GM19452 (cell line): ENCODE measurements around the gene TAF5L.
A peak's percentile ranks its signal among the peaks of the same experiment; 100 is the strongest.
"Not testable (repeated sequence)": the region's sequence is repeated elsewhere in the genome, so short reads cannot be mapped to it uniquely, and the experiment has no call there.

ENCODE experiments used
- ATAC-seq: cut with Tn5 transposase; IDR thresholded peaks from one replicate; pipeline ENCODE4 v1.9.1; 2021; ENCODE audit not compliant: unreplicated experiment

The TAF5L gene

GRCh38 chr1:229642970-229643369 is 17.0 kb upstream of the TAF5L start:
- ATAC-seq, result no peak

GRCh38 chr1:229642376-229642775 is 16.5 kb upstream of the TAF5L start:
- no peak for ATAC-seq

- ATAC-seq, result no peak
Measured at GRCh38 chr1:229641306-229641705, 15.4 kb upstream of the TAF5L start.

- no peak for ATAC-seq
Measured at GRCh38 chr1:229640455-229640854, 14.5 kb upstream of the TAF5L start.

GRCh38 chr1:229637746-229638145 is 11.8 kb upstream of the TAF5L start:
- ATAC-seq, result no peak

GRCh38 chr1:229636042-229636441 is 10.1 kb upstream of the TAF5L start:
- ATAC-seq, result no peak

- no peak for ATAC-seq
Measured at GRCh38 chr1:229631966-229632365, 6.0 kb upstream of the TAF5L start.

- no peak for ATAC-seq
Measured at GRCh38 chr1:229631148-229631547, 5.2 kb upstream of the TAF5L start.

GRCh38 chr1:229629261-229629660 is 3.3 kb upstream of the TAF5L start:
- ATAC-seq, result no peak

GRCh38 chr1:229627003-229627402 is 1.1 kb upstream of the TAF5L start:
- ATAC-seq, result no peak

- peak; percentile 24 for ATAC-seq
Measured at GRCh38 chr1:229625071-229625914, 629 bp downstream of the TAF5L start.

GRCh38 chr1:229624521-229625070 is 1.3 kb downstream of the TAF5L start:
- no peak for ATAC-seq

GRCh38 chr1:229623838-229624237 is 2.1 kb downstream of the TAF5L start:
- ATAC-seq, result no peak

GRCh38 chr1:229623225-229623624 is 2.7 kb downstream of the TAF5L start:
- ATAC-seq, result no peak

GRCh38 chr1:229622641-229623120 is 3.2 kb downstream of the TAF5L start:
- not testable (repeated sequence) for ATAC-seq

- ATAC-seq, result no peak
Measured at GRCh38 chr1:229621663-229622062, 4.3 kb downstream of the TAF5L start.

GRCh38 chr1:229620876-229621275 is 5.0 kb downstream of the TAF5L start:
- ATAC-seq, result no peak

- ATAC-seq, result no peak
Measured at GRCh38 chr1:229619614-229620013, 6.3 kb downstream of the TAF5L start.

- ATAC-seq, result no peak
Measured at GRCh38 chr1:229619002-229619401, 6.9 kb downstream of the TAF5L start.

- ATAC-seq, result no peak
Measured at GRCh38 chr1:229617351-229618100, 8.4 kb downstream of the TAF5L start.

- ATAC-seq, result no peak
Measured at GRCh38 chr1:229614701-229615100, 11.2 kb downstream of the TAF5L start.

- ATAC-seq, result no peak
Measured at GRCh38 chr1:229613938-229614337, 12.0 kb downstream of the TAF5L start.
